D341Med (cell line): ENCODE results near the gene ATP1B1.
A peak's percentile ranks its signal among the peaks of the same experiment; 100 is the strongest.

ENCODE experiments used
- DNase-seq: peaks from one replicate; pipeline ENCODE4 v3.0.0; 2012; ENCODE audit warnings: low spot score

The ATP1B1 gene

DNA sequence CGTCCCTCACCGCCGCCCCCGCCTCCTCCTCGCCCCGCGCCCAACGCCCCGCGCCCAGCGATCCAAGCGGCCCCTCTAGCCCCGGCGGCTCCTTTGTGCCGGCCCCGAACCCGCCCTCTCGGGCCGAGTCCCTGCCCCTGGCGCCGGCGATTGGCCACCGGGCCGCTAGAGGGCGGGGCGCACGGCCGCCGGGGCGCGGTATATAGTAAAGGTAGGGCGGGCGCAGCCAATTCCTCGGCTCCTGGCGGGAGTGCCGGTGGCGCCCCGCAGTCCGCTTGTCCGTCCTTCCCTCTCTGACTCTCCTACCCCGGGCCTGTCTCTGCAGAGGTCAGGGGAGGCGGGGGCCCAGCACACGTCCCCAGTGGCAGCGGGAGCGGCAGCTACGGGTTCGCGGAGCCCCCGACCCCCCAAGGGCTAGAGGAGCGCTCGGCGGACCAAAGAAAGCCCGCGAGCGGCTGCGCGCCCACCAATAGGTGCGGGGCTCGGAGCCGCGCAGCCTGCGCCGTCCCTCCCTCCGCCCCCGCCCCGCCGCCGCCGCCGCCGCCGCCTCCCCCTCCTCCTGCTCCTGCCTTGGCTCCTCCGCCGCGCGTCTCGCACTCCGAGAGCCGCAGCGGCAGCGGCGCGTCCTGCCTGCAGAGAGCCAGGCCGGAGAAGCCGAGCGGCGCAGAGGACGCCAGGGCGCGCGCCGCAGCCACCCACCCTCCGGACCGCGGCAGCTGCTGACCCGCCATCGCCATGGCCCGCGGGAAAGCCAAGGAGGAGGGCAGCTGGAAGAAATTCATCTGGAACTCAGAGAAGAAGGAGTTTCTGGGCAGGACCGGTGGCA lies at the start of gene ATP1B1:
Gene ATP1B1 (plus strand): TSS at position 596 of the 826 bp plus-strand sequence. CDS start 140 bp downstream, at position 736.
- DNase-seq: peak; percentile 99

GRCh38 chr1:169059421-169059820 lies 47.1 kb upstream of the ATP1B1 start:
- no peak for DNase-seq

GRCh38 chr1:169060043-169060722 lies 46.3 kb upstream of the ATP1B1 start:
- no peak for DNase-seq

- DNase-seq: no peak
Observed at GRCh38 chr1:169060919-169061639, 45.4 kb upstream of the ATP1B1 start.

DNA sequence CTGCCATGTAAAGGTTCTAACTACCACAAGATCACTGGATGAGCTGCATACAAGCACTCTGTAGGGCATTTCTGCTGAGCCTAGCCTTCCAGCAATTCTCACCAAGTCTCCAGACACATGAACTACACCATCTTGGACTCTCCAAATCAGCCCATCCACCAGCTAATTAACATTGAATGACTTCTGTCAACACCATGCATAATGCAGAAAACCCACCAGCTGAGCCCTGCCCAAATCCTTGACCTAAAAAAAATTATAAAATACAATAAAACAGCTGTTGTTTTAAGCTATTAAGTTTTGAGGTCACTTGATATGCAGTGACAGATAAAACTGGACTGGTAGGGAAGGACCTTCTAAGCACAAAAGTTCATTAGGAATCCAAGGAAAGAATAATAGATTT lies 44.3 kb upstream of the ATP1B1 start:
- no peak for DNase-seq

DNA sequence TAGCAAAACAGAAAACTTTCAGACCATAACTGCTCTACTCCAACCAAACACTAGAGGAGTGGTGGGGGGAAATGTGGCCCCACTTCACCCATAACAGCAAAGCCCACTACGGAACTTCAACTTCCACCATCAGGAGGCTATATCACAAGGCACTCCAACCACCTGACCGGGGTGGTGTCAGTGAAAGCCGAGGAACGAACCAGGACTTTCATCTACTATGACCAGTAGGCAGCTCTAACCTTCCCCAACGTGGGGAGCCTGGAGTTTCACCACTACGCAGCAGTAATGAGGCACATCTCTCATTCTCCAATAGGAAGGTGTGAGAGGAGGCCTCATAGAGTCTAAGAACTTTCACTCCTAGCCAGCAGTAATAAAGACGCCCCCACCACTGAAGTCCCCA lies 42.4 kb upstream of the ATP1B1 start:
- no peak for DNase-seq

- DNase-seq: no peak
Observed at GRCh38 chr1:169070547-169070946, 35.9 kb upstream of the ATP1B1 start.

GRCh38 chr1:169070958-169071357 lies 35.5 kb upstream of the ATP1B1 start:
- DNase-seq: no peak

DNA sequence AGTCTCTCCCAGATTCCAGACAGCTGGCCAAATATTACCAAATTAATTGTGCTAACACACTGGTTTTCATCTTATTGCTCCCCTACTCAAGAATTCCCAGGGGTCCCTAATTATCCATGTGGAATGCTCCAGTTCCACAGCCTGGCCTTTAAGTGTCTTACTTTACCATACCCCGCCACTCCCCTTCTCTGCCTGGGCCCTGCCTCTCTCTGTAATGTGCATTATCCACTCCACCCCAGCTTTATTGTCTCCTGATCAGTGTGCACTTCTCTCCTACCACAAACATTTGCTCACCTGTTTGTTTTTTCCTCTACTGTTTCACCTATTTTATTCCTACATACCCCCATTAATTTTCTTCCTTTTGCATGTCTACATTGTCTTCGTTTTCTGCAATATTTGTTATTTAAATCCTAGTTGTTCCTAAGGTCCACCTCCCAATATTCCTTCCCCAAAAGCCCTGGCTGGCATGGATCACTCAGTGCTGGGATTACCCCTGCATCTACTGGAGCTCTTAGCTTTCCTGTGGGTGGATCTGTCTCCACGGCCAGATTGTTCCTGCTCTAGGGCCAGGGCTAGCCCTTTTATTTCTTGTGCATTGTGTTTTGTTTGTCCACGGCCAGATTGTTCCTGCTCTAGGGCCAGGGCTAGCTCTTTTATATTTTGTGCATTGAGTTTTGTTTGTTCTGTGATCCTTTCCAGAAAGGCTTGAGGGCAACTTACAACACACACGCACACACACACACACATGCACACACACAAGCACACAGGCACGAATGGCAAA lies 33.4 kb upstream of the ATP1B1 start:
- DNase-seq: no peak

GRCh38 chr1:169078163-169078883 lies 28.2 kb upstream of the ATP1B1 start:
- no peak for DNase-seq

DNA sequence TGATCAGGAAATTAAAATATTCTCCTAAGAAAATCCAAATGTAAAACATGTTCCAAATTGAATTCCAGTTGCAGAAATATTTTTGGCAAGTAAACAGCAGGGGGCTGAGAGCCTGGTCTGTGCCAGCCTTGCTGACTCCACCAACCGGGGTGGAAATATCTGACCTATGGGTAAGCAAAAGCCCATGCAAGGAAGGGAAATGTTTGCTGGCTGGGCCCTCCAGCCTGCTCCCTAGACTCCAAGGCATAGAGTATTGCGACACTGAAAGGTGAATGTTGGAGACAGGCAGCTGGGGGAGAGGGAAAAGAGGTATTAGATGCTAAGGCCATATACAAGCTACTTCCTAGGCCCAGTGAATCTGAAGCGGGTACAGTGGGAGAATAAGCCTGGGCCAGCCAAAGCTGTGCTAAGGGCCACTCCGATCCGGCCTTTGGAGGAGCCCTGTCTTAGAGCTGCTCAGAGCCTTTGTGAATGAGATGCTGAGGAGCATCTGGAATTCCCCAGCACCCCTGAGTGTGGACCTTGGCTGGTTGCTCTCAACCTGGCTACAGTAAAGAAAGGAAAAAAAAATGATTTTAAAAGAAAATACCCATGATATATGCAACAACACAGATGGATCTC lies 24.9 kb upstream of the ATP1B1 start:
- DNase-seq: no peak

DNA sequence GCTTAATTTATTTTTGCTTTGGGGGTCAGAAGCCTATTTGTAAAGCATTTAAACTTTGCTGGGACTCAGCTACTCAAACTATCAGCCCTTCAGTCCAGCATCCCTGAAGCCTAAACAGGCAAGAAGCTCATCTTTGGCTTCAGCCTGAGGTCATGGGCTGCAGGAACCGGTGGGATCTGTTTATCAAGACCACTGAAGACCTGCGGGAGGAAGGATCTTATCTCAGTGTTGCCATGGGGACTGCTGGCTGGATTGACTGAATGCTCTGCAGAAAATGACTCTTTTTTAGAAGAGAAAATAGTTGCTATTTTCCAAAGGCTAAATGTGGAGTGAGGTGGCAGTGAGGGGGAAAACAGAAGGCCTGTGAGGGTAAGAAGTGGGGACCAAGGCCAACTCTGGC lies 20.6 kb upstream of the ATP1B1 start:
- no peak for DNase-seq

GRCh38 chr1:169086603-169087455 lies 19.7 kb upstream of the ATP1B1 start:
- no peak for DNase-seq

DNA sequence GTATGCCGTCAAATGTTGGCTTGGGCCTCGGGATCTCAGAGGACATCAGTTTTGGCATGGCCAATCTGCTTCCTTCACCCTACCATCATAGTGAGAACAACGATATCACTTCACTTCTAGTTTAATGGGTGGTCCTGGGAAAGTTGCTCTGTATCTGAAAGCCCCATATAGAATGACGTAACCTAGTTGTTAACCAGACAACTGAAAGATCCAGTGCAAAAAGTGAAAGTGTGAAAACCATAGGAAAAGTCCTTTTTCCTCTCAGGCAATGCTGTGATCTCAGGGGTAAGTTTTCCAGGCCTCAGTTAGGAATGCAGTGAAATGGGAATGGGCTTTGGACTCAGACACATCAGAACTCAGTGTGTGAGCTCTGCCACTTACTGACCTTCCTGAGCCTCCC lies 18.6 kb upstream of the ATP1B1 start:
- no peak for DNase-seq

DNA sequence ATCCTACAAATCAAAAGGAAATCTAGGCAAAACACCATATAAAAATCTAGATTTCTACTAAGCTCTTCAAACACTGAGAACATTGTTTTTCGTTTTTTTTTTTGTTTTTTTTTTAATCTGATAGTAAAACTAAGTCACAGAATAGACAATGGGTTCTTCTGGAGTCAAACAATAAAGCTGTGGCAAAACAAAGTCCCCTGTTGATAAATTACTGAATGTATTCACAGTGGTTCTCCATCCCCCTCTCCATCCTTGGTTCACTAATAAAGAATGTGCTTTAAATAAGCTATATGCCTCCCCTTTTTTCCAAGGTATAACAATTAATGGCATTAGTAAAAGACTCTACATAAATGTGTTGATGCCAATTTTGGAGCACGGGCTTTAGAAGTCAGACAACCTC lies 16.7 kb upstream of the ATP1B1 start:
- DNase-seq: no peak

DNA sequence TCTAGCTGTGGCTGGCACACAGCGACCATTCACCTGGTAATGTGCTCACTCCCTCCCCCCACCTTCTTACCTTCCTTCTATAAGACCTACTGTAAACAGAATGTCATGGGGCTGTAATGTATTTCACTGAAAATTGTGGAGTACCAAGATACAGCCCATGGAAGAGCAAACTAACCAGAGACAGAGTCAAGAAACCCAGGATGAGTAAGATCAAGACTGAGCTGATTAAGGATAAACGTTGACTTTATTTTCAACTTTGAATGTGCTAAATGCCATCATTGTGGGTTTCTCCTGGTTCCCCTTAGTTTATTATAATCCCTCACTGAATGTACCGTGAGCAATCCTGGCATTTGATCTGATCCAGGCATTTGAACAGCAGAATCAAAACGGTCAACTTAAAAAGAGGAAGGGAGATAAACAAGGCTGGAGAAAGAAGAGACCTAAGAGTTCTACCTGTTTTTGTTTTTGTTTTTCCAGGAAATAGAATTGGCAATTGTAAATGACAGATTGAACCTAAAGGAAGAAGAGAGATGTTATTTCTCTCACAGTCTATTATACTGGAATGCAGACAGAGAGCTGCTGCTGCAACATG lies 16.1 kb upstream of the ATP1B1 start:
- no peak for DNase-seq

GRCh38 chr1:169090900-169091311 lies 15.6 kb upstream of the ATP1B1 start:
- no peak for DNase-seq

GRCh38 chr1:169091480-169091941 lies 15.0 kb upstream of the ATP1B1 start:
- DNase-seq: no peak

DNA sequence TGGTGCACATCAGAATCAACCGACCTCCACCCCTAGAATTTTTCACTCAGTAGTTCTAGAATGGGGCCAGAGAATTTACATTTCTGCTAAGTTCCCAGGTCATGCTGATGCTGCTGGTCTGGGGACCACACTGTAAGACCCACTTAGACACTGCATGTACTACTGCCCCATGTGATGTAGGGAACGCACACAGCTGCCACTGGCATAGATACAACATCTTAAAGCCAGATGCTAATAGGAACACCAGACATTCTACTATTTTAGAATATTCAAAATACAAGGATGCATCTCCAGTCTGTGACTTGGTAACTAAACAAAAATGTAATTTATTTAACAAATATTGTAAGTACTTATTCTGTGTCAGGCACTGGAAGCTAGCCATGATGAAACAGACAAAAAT lies 14.1 kb upstream of the ATP1B1 start:
- no peak for DNase-seq
